NCI-H2227 (cell line): ENCODE measurements around the gene ACR.

Experiments used
- DNase-seq: peaks from one replicate; lab custom pipeline; 2025; ENCODE audit not compliant: unreplicated experiment; lab: John Stamatoyannopoulos, UW

ACR gene

GRCh38 chr22:50702821-50703725, 34.9 kb upstream of the ACR start:
- no peak for DNase-seq

GRCh38 chr22:50703726-50704509, 34.1 kb upstream of the ACR start:
- no peak for DNase-seq

- no peak for DNase-seq
These were observed 33.3 kb upstream of the ACR start for GRCh38 chr22:50704510-50705218.

- DNase-seq: peak; percentile 96
These were observed 32.7 kb upstream of the ACR start for GRCh38 chr22:50705219-50705691.

- no peak for DNase-seq
These were observed 32.1 kb upstream of the ACR start for GRCh38 chr22:50705851-50706351.

GRCh38 chr22:50706481-50707125, 31.4 kb upstream of the ACR start:
- DNase-seq: no peak

- no peak for DNase-seq
These were observed 29.5 kb upstream of the ACR start for GRCh38 chr22:50708474-50708873.

GRCh38 chr22:50708996-50709395, 29.0 kb upstream of the ACR start:
- no peak for DNase-seq

GRCh38 chr22:50710221-50710620, 27.8 kb upstream of the ACR start:
- DNase-seq: no peak

- no peak for DNase-seq
These were observed 27.1 kb upstream of the ACR start for GRCh38 chr22:50710886-50711285.

- DNase-seq: no peak
These were observed 26.3 kb upstream of the ACR start for GRCh38 chr22:50711446-50712340.

- no peak for DNase-seq
These were observed 25.5 kb upstream of the ACR start for GRCh38 chr22:50712341-50713007.

GRCh38 chr22:50713008-50713385, 25.0 kb upstream of the ACR start:
- no peak for DNase-seq

- DNase-seq: no peak
These were observed 24.4 kb upstream of the ACR start for GRCh38 chr22:50713571-50714056.

- no peak for DNase-seq
These were observed 23.9 kb upstream of the ACR start for GRCh38 chr22:50714150-50714549.

GRCh38 chr22:50714631-50715179, 23.3 kb upstream of the ACR start:
- no peak for DNase-seq

- DNase-seq: no peak
These were observed 22.8 kb upstream of the ACR start for GRCh38 chr22:50715250-50715649.

- no peak for DNase-seq
These were observed 22.2 kb upstream of the ACR start for GRCh38 chr22:50715776-50716175.
